HT-29 (cell line): ENCODE results near the gene IMMP2L. TPM values are rescaled to one million over a fixed set of nuclear protein-coding genes. Genes with fewer than 3 reads are reported as not detected.
A peak's percentile ranks its signal among the peaks of the same experiment; 100 is the strongest.

Experiments used
- DNase-seq: peaks from one replicate; pipeline ENCODE4 v3.0.0-alpha.2; 2015; ENCODE audit warnings: low spot score
- total RNA-seq: library from RNA; depleted of rRNA; stranded (reverse); fragments of >200 nt; shearing (Covaris generic); gene quantifications from 2 replicates; pipeline ENCODE4 v1.2.3, GENCODE V29; 2014

Gene IMMP2L
- total RNA-seq, 1 experiment from 2014 or later = 8.2 TPM

DNA sequence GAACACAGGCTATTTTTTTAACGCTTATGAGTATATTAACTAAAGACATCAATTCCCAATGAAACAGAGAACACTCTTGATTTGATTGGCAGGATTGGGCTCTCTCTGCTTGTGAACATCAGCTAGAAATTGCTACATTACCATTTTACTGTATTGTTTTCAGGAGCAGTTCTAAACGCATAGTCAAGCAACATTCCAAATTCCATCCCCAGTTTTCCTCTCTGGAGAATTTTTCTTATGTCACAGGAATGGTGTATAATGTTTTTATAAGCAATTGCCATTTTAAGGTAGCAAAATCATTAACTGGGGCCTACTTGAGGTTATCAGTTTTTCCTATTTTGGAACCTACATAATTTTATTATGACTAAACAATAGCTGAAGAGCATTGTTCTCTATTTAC is 748.3 kb downstream of the IMMP2L start:
- DNase-seq = no peak

DNA sequence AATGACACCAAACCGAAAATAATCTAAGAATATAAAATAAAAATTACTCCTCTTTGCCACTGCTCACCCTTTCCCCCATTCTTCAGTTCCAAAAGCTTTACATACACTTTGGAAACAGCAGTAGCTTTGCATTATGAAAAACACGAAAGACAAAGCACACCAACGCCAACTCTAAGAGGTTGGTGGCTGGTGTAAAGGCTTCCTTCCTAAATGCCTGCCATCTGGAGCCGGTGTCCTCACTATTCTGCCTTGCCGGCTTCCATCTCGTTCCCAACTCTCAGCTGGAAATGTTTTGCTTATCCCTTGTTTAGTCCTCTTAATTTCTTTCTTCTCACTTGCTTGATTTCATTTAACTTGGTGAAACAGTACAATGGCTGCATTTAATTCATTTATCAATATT is 752.5 kb downstream of the IMMP2L start:
- no peak for DNase-seq

DNA sequence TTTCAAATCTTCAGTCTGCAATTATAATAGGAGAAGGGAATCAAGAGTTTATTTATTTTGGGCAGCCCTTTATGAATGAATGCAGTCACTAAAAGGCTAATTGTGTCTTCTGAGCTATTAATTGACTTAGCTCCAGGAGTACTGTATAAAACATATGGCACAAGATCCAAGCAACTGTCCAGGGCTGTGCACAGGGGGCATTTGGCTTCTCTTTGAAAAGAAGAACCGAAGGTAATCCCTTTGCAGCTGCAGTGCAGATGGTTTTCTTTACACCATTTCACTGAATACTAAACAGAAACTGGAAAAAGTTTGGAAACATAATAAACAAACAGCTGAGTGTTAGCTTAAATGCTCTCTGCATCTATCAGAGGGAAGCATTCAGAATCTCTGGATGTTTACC is 753.9 kb downstream of the IMMP2L start:
- DNase-seq = no peak

DNA sequence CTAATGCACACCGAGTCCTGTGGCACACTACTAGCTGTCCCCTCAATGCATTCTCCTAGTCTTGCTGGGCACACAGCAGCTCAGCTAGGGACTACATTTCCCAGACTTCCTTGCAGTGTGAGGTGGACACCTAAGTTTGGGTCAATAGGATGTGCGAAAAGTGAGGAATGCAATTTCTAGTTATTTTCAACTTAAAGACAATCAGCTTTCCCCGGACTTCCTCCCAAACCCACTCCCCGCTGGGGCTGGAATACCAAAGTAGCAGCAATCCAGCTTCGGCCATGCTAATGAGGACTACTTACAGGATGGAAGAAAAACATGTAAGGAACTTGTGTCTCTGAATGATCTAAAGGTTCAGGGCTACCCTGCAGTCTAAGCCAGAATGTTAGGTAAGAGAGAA is 757.8 kb downstream of the IMMP2L start:
- no peak for DNase-seq

DNA sequence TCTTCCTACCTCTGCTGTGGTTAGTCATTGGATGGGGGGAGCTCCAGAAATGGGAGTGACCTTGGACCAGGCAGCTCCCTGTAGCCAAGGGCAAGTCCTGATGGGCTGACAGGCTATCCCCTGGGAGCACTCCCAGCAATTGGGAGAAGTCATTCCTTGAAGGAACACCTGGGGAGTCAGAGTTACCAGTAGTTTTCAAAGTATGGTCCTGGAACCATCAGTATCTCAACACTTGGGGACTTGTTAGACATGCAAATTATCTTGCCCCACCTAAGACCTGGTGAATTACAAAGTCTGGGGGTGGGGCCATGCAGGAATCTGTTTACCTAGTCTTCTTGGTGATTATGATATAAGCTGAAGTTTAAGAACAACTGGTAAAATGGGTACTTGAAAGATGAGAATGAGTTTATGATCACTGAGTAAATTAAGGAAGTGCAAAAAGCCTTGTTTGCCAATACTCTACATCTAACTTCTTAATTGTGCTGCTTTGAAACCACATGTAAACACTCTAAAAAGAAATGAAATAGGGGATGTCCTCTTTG is 758.6 kb downstream of the IMMP2L start:
- no peak for DNase-seq

DNA sequence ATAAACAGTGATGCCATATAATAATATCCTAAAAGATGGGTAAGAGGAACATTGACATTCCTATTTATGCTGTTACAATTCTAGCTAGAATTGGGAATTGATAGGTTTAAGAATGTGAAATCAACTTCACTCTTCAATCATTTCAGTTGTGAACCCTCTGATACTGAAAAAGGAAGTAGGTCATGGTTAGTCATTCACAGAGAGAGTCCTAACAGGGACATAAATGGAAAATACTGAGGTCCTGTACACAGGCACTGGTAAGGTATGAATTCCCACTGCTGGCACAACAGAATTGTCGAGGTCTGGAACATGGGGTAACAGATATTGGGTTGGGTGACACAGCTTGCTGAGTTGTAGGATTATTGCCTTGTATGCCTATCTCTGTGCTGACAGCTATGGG is 760.8 kb downstream of the IMMP2L start:
- no peak for DNase-seq

DNA sequence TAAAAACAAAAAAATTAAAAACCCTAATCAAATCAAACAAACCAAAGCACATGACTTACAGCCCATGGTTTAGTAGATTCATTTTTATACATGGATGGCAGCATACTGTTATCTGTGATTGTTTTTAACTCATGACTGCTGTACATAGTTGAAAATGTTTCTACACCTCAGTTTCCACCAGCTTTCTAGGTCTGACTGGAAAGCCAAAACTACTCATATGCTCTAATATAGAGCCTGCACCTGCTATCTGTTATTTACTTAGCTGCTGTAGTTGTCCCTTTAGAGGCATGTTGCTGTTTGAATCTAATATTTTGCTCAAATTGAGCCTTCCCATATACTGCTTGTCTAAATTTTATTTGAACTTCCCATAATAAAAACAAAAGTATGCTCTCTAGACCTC is 761.3 kb downstream of the IMMP2L start:
- no peak for DNase-seq

DNA sequence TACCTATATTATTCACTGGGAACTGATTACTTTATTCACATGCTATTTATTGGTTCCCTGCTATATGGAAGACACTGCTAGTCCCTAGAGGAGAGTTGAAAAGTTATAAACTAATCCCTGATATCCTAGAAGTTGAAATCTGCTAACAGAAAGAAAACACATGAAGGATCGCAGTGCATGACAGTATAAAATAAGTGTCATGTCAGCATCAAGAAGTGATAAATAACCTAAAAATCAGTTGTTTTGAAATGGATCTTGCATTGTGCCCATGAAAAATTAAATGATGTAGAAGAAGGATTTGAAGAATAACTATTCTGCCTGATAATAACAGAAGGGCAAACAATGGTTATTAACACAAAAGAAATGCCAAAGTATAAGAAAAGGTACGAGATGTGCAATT is 764.6 kb downstream of the IMMP2L start:
- no peak for DNase-seq

DNA sequence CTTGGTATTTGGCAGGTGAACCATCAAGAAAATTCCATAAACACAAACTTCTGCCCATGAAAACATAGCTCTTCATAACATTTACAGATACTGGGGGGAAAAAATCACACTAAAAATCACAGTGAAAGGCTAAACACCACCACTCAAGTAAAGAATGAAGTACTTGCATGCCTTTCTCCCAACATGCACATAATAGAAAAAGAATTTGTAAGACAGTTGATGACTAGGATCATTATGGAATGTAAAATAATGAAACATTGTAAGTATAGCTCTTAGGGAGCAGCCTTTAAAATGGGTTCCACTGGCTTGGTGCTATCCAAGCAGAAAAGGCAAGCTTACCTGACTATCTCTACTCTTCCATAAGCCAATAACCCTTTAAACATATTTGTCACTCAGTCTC is 771.3 kb downstream of the IMMP2L start:
- no peak for DNase-seq

DNA sequence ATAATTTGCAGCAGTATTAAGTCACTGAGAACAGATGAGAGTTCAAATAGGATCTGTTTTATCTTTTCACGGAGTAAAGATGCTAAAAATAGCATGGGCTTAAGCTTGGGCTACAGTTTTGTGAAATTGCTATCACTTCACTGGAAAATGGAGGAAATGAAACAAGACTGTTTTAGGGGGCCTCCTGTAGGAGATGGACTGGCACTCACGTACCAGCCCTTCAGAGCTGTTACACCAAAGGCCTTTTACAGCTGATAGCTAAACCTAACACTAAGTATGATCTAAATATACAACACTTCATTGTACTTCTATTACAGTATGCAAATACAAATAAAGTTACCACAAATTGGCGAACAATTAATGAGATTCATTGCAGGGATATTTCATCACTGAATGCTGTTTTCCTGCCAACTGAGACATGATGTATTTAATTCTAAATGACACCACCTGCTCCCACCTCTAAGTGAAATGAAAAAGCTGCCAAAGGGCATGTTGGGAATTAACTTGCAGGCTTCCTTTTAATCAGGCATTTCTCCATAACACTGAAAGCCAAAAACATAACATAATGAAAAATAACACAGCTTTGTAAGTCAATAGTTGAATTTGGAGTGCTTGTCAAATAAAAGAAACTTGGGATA is 775.8 kb downstream of the IMMP2L start:
- no peak for DNase-seq

DNA sequence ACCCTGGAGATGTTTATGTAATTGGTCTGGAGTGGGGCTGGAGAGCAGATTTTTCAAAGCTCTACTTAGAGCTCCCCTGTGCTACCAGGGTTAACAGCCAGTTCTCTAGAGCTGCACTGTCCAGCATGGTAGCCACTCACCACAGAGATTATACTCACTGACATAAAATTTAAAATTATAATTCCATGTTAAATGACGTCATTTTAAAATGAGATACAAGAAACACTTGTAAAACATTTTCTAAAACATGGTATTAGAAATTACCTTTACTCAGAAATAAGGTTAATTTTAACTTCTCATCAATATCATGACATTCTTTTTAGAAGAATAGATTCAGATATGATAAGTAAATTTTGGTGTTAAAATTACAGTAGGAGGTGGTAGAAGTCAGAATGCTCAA is 777.5 kb downstream of the IMMP2L start:
- no peak for DNase-seq

DNA sequence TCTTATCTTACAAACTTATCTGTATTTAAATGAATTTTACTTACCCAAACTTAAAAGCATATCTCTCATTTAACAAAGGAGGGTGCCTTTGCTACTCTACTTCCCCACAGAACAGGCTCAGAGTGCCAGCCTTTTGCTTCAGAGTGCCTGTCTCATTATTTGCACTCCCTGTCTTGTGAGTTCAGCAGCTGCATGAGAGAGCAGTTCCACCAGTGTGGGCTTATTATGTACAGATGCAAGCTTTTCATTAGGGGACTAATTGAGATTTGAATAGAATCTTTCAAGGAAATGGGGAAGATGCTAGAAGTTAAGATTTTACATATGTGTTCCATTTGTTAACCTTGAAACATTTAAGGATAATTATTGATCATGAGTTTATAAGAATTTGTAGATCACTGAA is 781.6 kb downstream of the IMMP2L start:
- no peak for DNase-seq

DNA sequence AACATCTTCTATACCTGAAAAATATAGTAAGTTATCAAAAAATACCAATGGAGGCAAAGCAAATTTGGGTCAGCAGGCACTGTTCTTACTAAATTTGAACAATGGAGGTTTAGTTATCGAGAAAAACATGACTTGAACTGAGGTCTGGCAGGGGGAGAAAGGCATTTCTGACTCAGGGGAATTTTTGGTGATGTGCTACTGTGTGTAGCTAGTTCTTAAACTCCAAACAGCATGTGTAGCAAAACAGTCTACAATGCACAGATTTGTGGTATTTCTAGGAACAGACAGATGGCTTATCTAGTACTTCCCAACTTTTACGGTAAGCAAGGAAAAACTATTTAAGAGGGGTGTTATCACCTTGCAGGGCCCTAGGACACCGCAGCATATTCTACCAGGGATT is 783.0 kb downstream of the IMMP2L start:
- no peak for DNase-seq

DNA sequence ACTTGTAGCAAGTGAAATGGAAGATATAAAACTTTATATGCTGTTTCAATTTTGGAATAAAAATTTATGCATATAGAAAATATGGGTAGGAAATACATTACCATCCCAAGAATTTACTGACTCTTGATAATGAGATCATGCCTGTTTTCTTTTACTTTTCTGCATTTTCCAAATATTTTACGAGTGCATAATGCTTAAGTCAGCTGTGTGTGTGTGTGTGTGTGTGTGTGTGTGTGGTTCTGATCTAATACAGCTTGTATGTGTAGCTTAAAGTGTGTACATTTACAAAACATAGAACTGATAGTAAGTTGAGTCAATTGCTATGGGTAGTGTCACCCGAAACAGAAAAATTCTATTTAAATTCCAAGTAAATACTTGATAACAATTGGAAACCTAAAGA is 787.2 kb downstream of the IMMP2L start:
- DNase-seq = no peak

DNA sequence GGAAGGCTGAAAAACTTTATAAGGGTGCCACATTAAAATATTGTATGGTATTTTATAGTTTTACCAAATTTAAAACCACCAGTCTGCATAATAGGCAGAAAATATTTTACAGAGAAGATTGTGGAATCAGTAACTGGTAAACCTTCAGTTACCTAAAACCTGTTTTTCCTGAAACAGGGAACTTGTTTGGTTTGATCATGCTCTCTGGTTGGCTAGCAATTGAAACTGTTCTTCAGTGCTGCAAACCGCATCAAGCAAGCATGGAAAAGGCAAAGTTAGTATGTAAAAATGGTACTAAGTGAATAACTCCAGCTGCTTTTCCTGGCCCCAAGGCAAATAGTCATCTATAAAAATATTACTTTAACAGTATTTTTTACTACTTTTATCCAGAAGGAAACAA is 788.2 kb downstream of the IMMP2L start:
- peak; percentile 55 for DNase-seq

DNA sequence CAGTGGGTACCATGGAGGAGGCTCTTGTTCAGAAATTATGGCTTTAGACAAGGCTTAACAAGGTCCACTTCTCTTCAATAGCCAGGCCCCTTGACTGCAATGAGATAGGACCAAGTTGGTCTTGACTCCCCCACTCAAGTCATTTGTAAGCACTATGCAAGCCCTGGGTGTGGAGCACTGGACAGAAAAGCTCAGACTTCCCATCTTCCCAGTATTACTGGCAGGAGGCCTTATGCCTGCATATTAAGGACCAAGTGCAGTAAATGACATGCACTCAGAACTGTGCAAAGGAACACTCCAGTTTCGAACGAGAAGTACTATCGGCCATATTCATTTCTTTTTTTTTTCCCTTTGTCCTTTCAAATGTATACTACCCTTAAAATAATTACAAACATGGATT is 789.7 kb downstream of the IMMP2L start:
- no peak for DNase-seq

DNA sequence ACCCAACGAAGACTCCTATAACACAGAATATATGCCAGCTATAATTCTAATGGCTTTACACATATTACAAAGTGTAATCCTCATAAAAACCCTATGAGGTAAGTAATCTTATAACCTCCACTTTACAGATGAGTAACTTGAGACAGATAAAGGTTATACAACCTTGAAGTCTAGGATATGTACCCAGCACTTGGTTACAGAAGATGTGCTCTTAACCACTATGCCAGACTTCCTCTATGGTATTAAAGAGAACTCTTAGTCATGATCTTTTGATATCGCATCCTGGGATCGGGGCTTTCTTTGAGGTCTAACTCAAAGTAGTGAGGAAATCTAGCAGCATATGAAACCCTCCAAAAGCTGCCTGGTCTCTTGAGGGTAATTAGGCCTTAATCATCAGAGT is 790.6 kb downstream of the IMMP2L start:
- DNase-seq = no peak

DNA sequence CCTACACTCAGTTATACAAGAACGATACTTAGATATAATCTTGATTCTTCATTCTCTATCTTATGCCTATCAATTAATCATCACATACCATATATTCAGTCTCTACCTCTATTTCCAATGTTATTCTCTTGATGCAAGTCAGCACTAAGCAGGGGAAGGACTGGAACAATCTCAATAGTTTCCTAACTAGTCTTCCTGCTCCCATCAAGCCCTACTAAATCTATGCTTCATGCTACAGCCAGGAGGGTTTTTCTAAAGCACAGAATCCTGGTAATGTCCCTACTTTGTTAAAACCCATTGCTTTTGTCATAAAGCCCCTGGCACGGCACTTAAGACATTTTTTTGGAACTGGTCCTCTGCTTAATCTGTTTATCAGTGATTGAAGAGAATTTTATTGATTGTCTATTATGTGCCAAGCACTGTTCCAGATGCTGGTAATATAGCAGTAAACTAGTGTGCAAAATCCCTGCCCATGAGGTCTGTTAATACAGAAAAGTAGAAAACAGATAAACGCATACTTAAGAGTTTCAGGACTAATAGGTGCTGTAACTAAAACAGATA is 794.7 kb downstream of the IMMP2L start:
- peak; percentile 16 for DNase-seq

DNA sequence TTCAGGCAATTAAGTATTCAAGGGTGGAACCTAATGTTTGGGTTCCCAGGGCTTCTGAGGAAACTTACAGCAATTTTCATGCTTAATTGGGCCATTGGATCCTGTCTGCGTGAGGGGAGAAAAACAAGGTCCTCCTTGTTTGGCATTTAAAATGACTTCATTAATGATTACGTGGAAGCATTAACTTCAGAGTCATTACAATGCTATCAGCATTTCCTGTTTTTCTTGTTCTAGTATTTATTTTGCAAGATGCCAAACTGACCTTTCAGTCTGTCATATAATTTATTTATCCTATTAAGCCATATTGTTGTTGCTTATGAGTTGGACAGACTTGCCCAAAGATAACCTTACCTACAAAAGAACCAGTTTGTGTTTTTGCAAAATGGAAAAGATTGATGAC is 795.4 kb downstream of the IMMP2L start:
- DNase-seq = peak; percentile 68

DNA sequence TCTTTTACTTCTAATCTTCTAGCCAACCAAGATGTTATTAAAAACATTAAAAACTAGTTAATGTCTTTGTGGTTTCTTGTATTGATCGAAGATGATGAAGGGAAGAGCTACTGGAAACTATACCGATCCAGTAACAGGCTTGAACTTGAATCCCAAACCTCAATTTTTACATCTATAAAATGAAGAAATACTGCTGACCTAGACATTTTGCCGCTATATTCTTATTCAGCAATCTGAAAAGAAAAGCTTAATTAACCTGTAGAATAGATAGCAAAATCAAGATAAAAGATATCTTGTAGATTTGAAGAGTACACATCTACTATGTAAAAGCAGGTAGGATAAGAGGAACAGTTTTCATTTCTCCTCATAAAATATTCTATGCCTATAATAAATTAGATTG is 797.4 kb downstream of the IMMP2L start:
- no peak for DNase-seq

DNA sequence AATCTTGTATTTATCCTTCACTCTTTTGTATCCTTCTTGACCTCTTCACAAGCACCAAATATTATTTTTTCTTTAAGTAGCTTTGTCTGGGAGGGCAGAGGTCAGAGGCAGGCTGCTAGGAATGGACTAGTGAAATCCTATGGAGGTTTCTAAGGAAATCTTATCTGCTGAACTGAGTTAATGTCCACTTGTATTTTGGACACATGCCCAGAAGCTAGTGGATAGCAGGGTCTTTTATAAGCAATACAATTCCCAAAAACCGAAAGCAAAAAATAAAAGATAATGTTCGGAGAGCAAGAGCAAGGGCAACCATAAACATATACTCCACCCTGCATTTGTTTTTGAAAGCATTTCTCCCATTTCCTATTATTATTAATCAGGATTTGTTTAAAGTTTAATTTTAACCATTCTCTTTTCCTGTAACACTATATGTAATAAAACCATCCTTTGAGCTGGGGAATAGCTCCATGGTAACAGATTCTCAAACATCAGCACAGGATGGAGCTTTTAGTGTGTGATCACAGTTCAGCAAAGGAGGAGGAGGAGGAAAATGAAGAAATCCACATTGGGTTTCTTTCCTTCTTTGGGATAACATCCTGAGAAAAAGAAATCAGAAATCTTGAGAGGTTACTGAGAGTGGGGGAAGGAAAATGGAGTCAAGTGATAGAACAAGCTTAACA is 799.6 kb downstream of the IMMP2L start:
- DNase-seq = peak; percentile 32

DNA sequence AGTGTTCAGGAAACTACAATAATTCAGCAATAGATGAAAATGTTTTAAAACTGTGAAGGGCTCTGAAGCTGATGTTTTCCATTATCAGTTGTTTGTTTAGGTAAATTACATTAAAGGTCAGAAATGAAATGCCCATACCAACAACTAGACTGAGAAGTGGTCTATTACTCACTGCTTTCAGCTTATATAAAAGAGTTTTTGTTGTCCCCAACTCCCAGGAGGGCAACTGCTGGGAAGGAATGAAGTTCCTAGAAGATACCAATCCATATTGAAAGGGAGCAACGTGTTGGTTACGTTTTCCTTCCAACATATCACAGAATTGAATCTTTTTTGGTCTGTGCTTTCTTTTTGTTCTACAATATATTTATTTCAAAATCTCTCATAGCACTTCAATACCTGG is 802.0 kb downstream of the IMMP2L start:
- no peak for DNase-seq

DNA sequence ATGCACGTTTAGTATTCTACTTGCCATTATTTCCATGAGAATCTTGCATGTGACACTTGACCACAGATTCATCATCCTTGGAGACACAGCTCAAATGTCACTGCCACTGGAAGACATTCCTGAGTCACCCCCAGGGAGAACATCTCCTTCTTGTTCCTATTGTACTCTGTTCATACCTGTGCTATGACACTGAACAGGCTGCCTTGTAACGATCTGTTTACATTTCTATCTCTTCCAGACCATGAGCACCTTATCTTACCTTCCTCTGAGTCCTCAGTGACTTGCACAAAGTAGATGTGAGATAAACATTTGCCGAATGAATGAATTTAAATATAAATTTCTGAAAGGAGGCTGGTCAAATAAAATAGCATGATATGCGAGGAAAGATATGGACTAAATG is 803.2 kb downstream of the IMMP2L start:
- DNase-seq = no peak
